GM20431 (cell line): ENCODE measurements around the gene MAP3K12.
"Not testable (repeated sequence)": the region's sequence is repeated elsewhere in the genome, so short reads cannot be mapped to it uniquely, and the experiment has no call there.

ENCODE experiments used
- in situ Hi-C: fragments of 300-500 bp; cut with MseI, MboI; formaldehyde crosslinking; loops from one replicate; pipeline ENCODE4 v1.15.0; 2020; ENCODE audit warnings: low sequenced_read_pairs; ENCODE audit not compliant: unreplicated experiment

MAP3K12 gene

DNA sequence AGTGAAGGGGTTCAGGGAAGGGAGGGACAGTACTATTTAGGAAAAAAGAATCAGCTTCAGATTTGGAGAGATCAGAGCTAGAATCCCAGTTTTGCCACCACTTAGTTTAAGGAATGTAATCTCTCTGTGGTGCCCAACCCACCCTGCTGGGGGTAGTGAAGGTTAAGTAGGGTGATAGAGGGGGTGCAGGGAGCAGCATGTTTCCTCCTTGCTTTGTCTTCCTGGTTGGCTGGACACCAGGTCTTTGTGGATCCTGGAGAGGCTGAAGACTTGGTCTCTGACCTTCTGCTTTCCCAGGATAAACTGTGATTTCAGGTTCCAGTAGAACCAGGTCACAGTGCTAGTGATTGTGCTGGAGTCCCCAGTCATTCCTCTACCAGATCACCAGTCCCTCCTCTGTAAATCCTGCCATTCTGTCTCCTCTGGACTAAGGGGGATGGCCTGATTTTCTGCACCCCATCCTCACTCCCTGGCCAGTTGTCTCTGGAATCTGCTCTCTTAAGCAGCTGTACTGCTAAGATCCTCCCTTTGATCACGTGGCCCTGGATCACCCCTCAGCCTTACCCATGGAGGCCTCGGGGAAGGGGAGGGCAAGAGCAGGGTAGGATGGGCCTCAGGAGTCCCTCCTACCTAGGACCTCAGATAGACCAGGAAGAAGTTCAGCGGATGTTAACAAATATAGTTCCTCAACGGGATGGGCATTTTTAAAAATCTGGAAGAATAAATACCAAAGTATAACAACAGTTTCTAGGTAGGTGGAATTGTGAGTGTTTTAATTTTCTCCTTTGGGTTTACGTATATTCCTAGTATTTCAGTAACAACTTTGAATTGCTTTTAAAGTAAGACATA, 3.1 kb downstream of the MAP3K12 start:
- in situ Hi-C loops = no loop called here

DNA sequence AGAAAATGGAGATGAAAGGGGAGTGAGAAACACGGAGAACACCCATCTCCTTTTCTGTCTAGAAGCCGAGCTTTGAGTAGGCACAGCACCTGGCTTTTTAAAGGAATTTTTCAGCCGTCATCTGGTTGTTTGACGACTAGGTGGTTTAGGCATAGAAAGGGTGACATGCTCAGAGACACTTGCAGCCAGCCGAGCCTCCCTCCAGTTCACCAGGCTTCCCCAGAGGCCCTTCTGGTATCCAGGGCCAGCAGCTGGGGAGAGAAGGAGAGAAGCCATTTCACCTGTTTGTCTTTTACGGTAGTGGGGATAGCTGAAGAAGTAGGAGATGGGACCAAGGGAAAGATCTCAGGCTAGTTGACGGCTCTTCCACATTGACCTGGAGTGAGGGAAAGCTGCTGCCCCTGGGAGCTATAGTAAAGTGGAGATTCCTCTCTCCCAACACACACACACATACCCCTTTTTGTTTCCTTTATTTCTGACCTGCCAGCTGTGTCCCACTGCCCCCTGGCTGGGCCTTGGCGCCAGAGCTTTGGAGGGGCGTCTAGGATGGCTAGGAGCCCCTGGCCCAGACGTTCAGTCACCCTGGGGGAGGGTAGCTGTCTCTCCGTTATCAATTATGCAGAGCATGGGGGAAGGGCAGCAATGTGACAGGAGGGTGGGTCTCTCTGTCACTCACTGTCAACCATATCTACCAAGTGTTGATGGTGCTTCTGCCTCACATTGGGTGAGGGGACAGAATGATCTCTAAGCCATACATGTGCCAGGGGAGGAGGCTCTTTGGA, 5.5 kb downstream of the MAP3K12 start:
- in situ Hi-C loops = no loop called here

GRCh38 chr12:53492830-53493609, 6.2 kb downstream of the MAP3K12 start:
- in situ Hi-C loops = no loop called here

- in situ Hi-C loops = no loop called here
These were observed 7.1 kb downstream of the MAP3K12 start for GRCh38 chr12:53492188-53492587.

DNA sequence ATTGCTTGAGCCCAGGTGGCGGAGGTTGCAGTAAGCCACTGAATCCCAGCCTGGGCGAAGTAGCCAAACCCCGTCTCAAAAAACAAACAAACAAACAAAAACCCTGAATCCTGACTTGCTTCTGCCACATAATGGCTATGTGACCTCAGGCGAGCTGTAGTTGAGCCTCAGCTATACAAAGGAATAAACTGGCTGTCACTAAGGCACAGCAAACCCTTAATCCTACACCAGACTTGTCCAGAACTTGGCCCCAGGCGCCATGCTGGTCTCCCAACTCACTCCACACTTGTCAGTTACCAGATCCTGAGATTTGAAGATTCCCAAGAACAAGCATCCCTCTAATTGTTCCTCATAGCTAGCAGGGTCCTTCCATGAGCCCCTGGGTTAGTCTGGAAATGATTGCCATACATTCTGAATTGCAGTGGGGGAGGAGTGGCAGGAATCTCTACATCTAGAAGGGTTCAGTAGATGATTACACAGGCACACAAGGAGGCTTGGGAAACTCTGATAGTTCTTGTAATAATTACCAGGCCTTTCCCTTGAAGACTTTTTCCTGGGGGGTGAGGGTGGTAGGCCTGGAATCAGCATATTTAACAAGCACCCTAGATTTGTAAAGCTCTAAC, 9.9 kb downstream of the MAP3K12 start:
- in situ Hi-C loops = no loop called here

- in situ Hi-C loops = no loop called here
These were observed 12.3 kb downstream of the MAP3K12 start for GRCh38 chr12:53486736-53487487.

DNA sequence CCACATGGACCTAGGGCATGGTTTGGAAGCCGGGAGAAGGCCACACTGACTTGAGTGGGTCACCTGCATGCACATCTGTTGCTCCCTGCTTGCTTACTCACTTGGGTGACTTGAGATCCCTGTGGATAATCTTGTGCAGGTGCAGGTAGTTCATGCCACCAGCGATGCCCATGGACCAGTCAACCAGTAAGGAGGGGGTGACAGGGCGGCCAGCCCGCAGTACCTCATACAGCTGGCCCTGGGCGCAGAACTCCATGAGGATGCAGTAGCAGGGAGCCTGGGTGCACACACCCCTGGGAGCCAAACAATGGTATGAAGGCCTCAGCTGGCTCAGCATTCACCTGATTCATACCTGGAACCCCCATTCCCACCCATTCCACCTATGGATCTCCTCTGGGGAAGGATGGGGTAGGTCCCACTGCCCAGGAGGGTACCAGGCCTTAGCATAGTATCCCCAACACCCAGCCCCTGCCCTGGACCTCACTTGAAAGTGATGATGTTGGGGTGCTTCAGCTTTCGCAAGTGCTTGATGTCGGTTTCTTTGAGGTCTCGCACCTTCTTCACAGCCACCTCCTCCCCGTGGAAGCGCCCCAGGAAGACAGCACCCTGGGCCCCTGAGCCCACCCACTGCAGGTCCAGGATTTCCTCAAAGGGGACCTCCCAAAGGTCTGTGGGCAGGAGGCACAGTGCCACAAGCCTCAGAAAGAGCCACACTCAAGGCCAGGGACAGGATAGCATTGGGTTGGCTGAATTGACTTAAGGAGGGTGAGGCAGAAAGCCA, 13.1 kb downstream of the MAP3K12 start:
- in situ Hi-C loops = no loop called here

- in situ Hi-C loops = no loop called here
These were observed 14.3 kb downstream of the MAP3K12 start for GRCh38 chr12:53484686-53485575.

DNA sequence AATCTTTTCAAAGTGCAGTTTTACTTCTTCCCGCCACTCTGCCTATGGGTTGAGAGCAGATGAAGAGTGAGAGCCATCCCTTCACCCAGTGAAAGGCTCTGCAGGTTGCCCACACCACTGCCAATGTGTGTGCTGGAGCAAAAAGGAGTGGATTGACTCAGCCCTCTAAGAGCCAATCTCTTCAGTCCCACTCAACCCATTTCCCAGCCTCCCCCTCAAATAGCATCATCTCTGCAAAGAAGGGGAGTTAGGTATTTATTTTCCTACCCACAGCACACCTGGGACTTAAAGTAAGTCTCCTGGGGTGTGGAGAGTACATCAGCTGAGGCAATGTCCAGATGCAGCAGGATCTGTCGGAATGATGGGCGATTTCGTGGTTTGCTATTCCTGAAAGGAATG, 15.3 kb downstream of the MAP3K12 start:
- in situ Hi-C loops = no loop called here

DNA sequence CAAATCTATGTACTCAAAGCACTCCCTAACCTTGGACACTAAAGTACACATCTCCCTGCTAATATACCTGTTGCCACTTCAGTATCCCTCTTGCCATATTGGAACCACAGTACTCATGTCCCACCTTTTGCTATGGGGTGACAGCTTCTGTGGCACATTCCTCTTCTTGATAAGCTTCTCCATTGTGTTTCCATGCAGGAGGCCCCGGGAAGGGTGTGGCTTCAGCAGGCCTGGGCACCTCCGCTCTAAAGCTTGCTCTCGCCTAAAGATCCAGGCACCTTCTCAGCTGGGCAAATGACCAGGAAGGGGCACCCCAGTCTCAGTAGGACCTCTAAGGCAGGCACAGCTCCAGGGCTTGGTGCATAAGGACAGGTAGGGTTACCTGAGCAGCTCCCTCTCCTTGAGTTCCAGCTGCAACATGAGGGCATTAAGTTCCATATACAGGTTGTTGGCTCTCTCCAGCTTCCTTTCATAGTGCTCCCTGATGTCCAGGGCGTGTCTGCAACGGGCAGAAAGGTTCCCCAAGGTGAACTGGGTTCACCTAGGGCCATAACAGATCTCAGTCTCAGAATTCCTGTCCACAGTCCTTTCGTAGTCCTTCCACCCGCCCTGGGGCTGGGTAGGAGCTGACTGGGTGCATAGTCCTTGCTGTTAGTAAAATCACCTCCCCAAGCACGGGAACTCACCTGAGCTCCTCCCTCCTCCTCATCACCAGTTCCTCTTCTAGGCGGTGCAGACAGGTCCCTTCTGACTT, 15.9 kb downstream of the MAP3K12 start:
- in situ Hi-C loops = no loop called here

DNA sequence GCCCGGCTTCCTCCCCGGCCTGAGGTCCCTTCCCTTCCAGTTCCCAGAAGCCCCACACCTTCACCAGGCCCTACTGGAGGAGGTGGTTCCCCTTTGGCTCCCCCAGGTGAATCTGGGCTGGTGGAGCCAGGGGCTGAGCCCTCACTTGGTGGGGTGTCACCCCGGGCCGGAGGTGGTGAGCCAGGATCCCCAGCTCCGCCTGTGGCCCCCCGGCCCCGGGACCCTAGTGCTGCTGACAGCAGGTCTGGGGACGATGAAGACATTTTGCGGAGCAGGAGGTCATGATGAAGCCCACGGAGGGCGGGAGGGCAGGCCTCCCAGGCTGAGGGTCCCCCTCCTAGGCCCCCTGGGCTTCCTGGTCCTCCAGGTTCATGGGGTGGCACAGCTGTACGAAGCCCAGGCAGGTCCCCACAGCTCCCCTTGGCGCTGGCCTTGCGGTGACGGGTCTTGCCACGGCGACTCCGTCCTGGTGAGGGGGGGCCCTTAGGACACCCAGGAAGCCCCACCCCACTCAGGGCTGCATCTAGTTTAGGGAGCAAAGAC, 16.6 kb downstream of the MAP3K12 start:
- in situ Hi-C loops = no loop called here

- in situ Hi-C loops = no loop called here
These were observed 17.2 kb downstream of the MAP3K12 start for GRCh38 chr12:53481939-53482586.

GRCh38 chr12:53481458-53481857, 17.8 kb downstream of the MAP3K12 start:
- in situ Hi-C loops = not testable (repeated sequence)

GRCh38 chr12:53480491-53481442, 18.5 kb downstream of the MAP3K12 start:
- in situ Hi-C loops = no loop called here

- in situ Hi-C loops = no loop called here
These were observed 19.9 kb downstream of the MAP3K12 start for GRCh38 chr12:53479331-53479730.
